ENCODE data around the gene PHB1. TPM values are rescaled to one million over a fixed set of nuclear protein-coding genes. Genes with fewer than 3 reads are reported as not detected.

Gene PHB1
- total RNA-seq, 4 donors from 2014 or later, result 63.8 to 92.5 (median 86.4) TPM

GRCh38 chr17:49437696-49438435 is 23.2 kb upstream of the PHB1 start:
- H3K27me3 ChIP-seq, result peaks cover 35% of the 10 kb centered on the region
- peaks cover 22% of the 10 kb centered on the region for H3K4me1 ChIP-seq

GRCh38 chr17:49436174-49436573 is 21.5 kb upstream of the PHB1 start:
- DNase-seq (ENCODE audit: low spot score in 2 of 2), result no peak
- 50% methylated on average over 4 of the region's 4 CpGs for WGBS
- peaks cover 13% of the 10 kb centered on the region for H3K4me1 ChIP-seq

More at GRCh38 chr17:49437696-49438435, 23.2 kb upstream of the PHB1 start:
- no peaks in the 10 kb centered on the region for H3K36me3 ChIP-seq
- DNase-seq (ENCODE audit: low spot score in 2 of 2), result peak in 1 of 2 donors; percentile 47
- H3K4me3 ChIP-seq, result no peak overlapping the region
- H3K9me3 ChIP-seq, result no peaks in the 10 kb centered on the region
- no peak for TF ChIP-seq POLR2A (IDR thresholded peaks at IDR 0.05)
- TF ChIP-seq POLR2AphosphoS5 (IDR thresholded peaks at IDR 0.05), result no peak
- TF ChIP-seq EP300 (IDR thresholded peaks at IDR 0.05), result no peak
- TF ChIP-seq CTCF (IDR thresholded peaks at IDR 0.05), result no peak
- WGBS, result 89% methylated on average over 7 of the region's 7 CpGs
- no peak overlapping the region for H3K27ac ChIP-seq

GRCh38 chr17:49435671-49436029 is 21.0 kb upstream of the PHB1 start:
- WGBS, result 47% methylated on average over 4 of the region's 4 CpGs
- no peak overlapping the region for H3K27ac ChIP-seq
- DNase-seq (ENCODE audit: low spot score in 2 of 2), result peak in 1 of 2 donors; percentile 37
- H3K27me3 ChIP-seq, result peaks cover 29% of the 10 kb centered on the region
- H3K9me3 ChIP-seq, result no peaks in the 10 kb centered on the region
- TF ChIP-seq POLR2A (IDR thresholded peaks at IDR 0.05) (no peak), EP300 (IDR thresholded peaks at IDR 0.05) (no peak), POLR2AphosphoS5 (IDR thresholded peaks at IDR 0.05) (no peak), CTCF (IDR thresholded peaks at IDR 0.05) (no peak)
- no peaks in the 10 kb centered on the region for H3K36me3 ChIP-seq
- H3K4me3 ChIP-seq, result no peak overlapping the region
- H3K4me1 ChIP-seq, result peaks cover 13% of the 10 kb centered on the region

More at GRCh38 chr17:49436174-49436573, 21.5 kb upstream of the PHB1 start:
- H3K27ac ChIP-seq, result no peak overlapping the region
- TF ChIP-seq POLR2AphosphoS5 (IDR thresholded peaks at IDR 0.05), result no peak
- no peak for TF ChIP-seq CTCF (IDR thresholded peaks at IDR 0.05)
- TF ChIP-seq POLR2A (IDR thresholded peaks at IDR 0.05), result no peak
- TF ChIP-seq EP300 (IDR thresholded peaks at IDR 0.05), result no peak
- H3K9me3 ChIP-seq, result no peaks in the 10 kb centered on the region
- peaks cover 29% of the 10 kb centered on the region for H3K27me3 ChIP-seq
- H3K36me3 ChIP-seq, result no peaks in the 10 kb centered on the region
- H3K4me3 ChIP-seq, result no peak overlapping the region

- Histone ChIP-seq H3K4me3 (no peak overlapping the region), H3K27ac (no peak overlapping the region)
- peak in 1 of 2 donors; percentile 67 for DNase-seq (ENCODE audit: low spot score in 2 of 2)
These were observed 20.4 kb upstream of the PHB1 start for GRCh38 chr17:49434821-49435670.

More at GRCh38 chr17:49434821-49435670, 20.4 kb upstream of the PHB1 start:
- Histone ChIP-seq H3K9me3 (no peaks in the 10 kb centered on the region), H3K36me3 (no peaks in the 10 kb centered on the region), H3K4me1 (peaks cover 13% of the 10 kb centered on the region), H3K27me3 (peaks cover 28% of the 10 kb centered on the region)
- TF ChIP-seq POLR2A (IDR thresholded peaks at IDR 0.05) (no peak), CTCF (IDR thresholded peaks at IDR 0.05) (peak; percentile 4 to 57), EP300 (IDR thresholded peaks at IDR 0.05) (no peak), POLR2AphosphoS5 (IDR thresholded peaks at IDR 0.05) (no peak)
- 49% methylated on average over 11 of the region's 13 CpGs for WGBS
